DND-41 (cell line): ENCODE measurements around the gene GLIPR2.

Experiments used
- CTCF ChIP-seq: IDR thresholded peaks from 2 replicates; pipeline ENCODE4 v1.5.1; 2012; ENCODE audit warnings: borderline replicate concordance, low read length, moderate library complexity, mild to moderate bottlenecking; ENCODE audit not compliant: poor library complexity, severe bottlenecking; ENCODE audit errors: extremely low read depth
- EZH2 ChIP-seq: IDR thresholded peaks from 3 replicates; pipeline ENCODE4 v1.6.1; 2012; ENCODE audit warnings: borderline replicate concordance, low read depth, mild to moderate bottlenecking, moderate library complexity, low read length, inconsistent platforms; ENCODE audit not compliant: severe bottlenecking

DNA sequence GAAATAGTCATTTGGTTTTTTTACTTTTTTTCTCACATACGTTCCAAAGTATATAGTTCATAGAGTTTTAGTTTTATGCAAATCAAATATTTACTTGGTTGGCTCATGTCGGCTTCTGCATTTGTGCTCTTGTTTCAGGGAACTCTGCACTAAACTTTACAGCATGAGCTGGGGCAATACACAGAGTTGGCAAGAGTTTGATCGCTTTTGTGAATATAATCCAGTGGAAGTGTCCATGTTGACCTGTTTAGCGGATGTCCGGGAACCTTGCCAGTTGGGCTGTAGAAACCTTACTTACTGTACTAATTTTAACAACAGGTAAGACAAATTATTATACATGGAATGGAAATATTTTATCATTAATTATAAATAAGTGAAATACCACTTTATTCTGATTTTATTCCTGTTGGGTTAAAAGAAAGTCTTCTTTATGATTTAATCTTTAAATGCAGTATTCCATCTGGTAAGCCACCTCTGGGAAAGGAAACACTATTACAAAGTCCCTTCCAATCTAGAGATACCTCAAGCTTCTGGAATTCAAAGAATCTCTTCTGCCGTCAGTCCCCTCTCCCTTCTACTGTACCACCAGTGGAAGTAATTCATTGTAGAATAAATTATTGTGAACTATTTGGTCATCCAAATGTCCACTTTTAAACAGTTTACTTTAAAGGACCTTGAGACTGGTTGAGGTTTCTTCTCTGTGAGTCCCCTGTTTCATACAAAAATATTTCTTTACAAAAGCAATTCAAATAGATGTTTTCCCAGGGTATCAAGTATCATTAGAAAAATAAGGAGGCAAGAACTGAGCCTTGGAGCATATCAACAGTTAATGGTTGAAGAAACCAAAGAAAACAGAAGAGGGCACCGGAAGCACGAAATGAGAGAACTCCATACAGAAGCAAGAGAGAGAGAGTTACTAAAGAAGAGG, 45.2 kb upstream of the GLIPR2 start:
- TF ChIP-seq EZH2 = no peak
- no peak for TF ChIP-seq CTCF
